NCI-H2227 (cell line): Measurements from ENCODE around the gene RNF169.
"Not testable (repeated sequence)": the region's sequence is repeated elsewhere in the genome, so short reads cannot be mapped to it uniquely, and the experiment has no call there.

Experiments
- DNase-seq: peaks from one replicate; lab custom pipeline; 2025; ENCODE audit not compliant: unreplicated experiment; lab: John Stamatoyannopoulos, UW

The RNF169 gene

GRCh38 chr11:74729397-74729796, 19.3 kb upstream of the RNF169 start:
- no peak for DNase-seq

GRCh38 chr11:74730571-74731260, 17.9 kb upstream of the RNF169 start:
- DNase-seq = no peak

DNA sequence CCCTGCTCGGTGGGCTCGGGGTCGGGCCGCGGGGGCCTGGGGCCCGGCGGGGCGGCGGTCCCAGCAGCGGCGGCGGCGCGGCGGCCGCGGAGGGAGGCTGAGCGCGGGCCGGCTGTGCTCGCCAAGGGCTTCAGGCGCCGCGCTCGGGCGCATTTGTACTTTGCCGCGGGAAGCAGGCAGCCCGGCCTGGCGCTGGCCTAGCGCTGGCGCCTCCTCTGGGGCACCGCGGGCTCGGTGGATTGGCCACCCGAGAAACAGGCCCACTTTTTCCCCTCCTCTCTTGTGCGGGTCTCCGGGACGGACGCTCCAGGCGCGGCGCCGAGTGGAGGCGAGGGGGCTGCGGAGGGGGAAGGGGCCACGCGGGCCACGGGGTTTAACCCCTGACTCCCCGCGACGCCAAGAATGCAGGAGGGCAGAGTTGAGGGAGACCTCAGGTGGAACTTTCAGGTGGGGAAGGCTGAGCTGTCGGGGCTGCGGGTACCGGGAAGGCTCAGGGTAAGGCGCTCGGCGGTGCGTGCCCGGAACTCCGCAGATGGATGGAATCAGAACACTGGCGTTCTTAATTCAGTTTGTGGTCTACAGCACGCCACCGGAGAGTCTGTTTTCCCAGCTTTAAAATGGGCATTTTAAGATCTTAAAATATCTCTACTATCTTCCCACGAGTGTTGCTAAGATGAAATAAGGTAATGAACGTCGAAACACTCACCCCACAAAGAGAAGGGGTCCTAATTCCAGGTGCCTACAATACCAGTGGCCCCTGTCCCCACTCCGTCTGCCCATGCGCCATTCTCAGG, 17.2 kb upstream of the RNF169 start, which contains the start of gene CHRDL2:
TSS of gene CHRDL2 (minus strand) at position 126 of the 794 bp plus-strand sequence. CDS start 538 bp downstream, outside the sequence.
- peak; percentile 58 for DNase-seq

DNA sequence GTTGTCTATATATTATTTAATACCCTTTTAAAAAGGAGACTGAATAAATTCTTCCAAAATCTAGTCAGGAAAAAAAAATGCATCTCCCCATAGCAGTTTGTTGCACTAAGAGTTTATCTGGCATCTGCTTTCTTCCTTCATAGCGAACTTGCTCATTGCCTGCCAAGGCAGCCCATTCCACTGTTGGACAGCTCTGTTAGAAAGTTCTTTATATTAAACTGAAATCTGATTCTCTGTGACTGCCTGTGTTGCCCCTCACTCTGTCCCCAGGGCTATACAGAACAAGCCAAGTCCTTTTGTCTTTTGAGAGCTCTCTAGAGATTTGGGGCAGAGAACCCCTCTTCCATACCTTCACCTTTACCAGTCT, 14.1 kb upstream of the RNF169 start:
- DNase-seq = no peak

DNA sequence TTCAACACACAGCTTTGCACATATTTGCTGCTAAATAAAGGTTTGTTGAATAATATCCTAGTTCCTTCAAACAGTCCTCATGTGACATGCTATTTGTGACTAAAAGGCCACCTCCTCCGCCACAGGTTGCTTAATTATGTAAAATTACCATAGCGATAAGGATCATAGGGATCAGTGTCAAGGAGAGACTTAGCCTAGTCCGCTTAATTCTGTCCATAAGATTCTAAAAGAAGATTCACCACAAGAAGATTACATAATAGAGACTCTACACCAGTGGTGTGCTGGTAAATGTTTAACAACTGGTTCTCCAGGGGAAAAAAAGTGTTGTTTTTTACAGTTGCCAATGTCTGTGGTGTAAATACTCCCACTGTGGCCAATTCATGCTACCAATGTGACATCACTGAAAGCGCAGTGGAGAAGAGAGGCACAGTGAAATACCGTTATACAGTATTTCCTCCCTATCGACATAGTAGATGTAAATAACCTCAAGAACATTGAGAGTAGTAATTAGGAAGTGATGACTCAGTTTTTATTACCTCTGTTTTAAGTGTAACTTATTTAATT, 13.2 kb upstream of the RNF169 start:
- no peak for DNase-seq

GRCh38 chr11:74736031-74736430, 12.6 kb upstream of the RNF169 start:
- DNase-seq = no peak

DNA sequence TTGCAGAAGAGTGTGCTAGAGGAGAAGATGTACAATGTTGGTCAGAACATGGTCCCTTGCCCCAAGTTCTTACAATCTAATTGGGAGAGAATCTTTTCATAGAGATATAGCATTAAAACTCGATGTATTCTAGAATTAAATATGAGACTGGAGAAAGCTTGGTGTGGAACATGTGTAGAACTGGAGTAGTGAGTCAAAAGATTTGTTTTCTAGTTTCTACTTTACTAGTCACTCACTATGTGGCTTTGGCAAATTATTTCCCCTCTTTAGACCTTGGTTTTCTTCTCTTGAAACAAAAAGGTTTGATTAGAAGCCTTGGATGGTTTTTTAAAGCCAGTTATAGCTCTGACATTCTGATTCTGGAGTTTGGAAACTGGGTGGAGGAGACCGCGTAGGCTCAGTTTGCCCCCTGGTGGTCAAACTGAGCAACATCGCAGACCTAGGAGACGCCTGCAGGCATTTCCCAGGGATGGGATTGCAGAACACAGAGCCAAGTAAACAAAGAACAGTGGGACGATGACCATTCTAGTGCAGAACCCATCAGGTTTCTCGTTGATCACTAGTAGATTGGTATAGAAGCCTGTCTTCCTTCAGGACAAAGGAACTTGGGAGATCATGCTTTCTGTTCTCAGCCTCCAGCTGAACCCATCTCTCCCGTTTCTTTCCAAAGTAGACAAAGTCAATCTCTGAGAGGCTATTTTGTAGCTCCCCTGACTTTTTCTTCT, 8.9 kb upstream of the RNF169 start:
- DNase-seq = peak; percentile 76

- DNase-seq = no peak
These were observed 6.6 kb upstream of the RNF169 start for GRCh38 chr11:74742070-74742469.

DNA sequence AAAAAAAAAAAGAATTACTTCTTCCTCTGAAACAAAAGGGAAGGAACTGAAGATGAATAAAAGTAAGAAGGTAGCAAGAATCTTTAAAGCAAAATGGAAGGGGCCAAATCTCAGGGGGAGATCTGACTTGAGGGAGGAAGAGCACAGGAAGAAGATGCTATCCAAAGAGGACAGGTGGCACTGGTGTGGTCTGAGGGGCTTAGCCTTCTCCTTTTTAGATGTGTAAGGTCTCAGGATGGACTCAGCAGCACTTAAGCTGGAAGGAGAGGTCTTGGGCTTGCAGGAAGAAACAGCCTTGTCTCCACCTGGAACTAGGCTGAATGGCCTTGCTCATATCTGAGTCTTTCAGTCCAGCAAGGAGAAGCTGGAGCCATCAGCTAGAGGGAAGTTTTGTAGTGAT, 5.0 kb upstream of the RNF169 start:
- DNase-seq = no peak

GRCh38 chr11:74744277-74744676, 4.4 kb upstream of the RNF169 start:
- no peak for DNase-seq

DNA sequence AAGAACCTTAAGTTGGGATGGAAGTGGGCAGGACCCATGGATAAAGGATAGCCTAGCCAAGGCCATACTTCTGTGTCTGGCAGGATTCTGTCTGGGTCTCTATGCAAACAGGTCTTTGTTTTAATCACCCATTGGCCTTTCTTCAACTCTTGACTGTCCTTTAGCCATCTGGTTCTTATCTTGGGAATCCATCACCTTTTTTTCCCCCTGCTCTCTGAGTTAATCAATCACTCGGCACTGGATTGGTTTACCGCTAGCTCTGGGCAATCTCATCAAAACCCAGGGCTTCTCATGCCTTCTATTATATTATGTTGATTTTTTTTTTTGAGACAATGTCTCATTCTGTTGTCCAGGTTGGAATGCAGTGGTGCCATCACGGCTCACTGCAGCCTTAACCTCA, 1.8 kb upstream of the RNF169 start:
- no peak for DNase-seq

DNA sequence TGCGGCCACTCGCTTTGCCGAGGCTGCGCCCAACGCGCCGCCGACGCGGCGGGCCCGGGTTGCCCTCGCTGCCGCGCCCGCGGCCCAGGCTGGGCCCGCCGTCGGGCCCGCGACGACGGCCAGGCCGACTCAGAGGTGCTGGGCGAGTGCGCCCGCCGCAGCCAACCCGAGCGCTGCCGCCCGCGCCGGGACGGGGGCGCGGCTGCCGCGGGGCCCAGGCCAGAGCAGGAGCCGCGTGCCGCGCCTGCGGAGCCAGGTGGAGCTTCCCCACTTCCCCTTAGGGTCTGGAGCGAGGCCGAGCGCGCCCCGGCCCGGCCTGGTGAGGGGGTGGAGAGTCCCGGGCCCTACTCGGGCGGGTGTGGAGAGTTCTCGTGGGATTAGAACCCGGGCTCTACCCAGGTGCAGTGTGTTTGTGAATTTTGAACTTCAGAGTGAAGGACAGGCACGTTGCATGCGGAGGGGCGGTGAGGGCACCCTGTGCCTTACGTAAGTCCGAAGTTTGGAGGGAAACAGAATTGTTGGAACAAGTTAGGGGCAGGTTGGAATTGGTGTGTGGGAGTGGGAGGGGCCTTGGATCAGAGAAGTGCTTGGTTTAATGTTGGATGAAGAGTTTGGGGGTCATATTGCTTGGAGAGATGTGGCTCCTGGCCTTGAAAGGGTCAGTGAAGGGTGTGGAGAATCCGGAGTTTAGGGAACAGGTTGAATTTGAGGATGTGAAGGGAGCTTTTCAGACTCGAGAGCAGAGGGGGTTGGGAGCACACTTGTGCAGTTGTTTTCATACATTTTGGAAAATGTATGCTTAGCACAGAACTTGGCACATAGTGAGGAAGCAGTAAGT, 697 bp downstream of the RNF169 start:
- DNase-seq = peak; percentile 66

- DNase-seq = no peak
These were observed 1.3 kb downstream of the RNF169 start for GRCh38 chr11:74749965-74750296.

GRCh38 chr11:74750598-74750997, 1.9 kb downstream of the RNF169 start:
- not testable (repeated sequence) for DNase-seq

DNA sequence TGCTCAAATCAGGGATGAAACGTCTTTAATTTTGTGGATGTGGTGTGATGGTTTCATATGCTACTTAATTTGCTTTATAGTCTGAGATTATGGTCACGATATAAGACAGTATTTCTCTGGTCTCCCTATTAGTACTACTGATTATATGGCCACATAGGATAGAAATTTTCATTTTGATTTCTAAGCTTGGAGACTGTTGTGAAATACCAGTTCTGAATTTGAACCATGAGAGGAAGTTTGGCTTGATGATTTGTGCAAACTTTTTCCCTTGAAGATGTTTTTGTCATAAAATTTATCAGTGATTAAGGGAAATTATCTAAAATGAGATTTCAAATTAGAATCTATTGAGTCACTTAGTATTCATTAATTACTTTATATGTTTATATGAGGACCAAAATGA, 2.7 kb downstream of the RNF169 start:
- no peak for DNase-seq

DNA sequence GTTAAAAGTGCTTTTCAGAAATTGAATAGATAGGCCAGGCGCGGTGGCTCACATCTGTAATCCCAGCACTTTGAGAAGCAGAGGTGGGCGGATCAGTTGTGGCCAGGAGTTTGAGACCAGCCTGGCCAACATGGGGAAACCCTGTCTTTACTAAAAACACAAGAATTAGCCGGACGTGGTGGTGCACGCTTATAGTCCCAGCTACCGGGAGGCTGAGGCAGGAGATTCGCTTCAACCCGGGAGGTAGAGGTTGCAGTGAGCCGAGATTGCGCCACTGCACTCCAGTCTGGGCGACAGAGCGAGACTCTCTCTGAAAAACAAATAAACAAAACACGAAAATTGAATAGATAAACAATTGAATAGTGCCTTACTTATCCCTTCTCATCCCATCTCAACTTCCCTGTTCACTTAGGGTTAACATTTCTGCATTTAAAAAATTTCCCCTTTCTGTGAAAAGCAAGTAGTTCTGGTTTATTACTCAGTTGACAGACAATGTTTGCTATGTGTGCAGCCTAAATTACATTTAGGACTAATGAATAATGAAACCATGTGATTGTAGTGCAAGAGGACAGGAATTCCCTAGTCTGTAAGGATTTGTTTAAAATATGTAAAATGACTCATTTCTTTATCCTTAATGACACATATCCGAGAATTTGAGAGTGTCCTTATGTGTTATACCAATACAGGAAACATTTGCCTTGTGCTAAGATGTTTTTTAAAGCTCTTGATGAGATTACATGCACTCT, 6.0 kb downstream of the RNF169 start:
- DNase-seq = no peak

DNA sequence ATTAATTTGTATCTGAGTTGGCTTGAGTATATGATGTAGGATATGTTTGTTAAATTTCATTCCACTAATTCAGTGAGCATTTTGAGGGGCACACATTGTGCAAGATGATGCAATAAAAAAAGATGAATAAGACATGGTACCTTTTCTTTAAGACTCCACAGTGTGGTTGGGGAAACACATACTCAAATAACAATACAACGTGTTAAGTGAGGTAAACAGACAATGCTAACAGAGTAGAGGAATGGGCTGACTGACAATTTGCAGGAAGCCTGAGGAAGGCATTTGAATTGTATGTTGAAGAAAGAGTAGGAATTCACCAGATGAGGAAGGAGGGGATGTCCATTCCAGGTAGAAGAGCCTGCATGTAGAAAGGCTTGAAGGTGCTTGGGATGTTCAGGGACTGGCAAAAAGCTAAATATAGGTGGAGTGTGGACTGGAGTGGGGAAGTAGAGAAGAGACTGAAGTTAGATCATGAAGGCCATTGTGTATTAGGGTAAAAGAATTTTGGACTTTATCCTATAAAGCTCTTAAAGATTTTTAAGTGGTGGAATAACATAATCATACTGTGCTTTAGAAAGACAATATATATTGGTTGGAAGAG, 6.8 kb downstream of the RNF169 start:
- DNase-seq = no peak

- no peak for DNase-seq
These were observed 7.9 kb downstream of the RNF169 start for GRCh38 chr11:74756571-74756970.

DNA sequence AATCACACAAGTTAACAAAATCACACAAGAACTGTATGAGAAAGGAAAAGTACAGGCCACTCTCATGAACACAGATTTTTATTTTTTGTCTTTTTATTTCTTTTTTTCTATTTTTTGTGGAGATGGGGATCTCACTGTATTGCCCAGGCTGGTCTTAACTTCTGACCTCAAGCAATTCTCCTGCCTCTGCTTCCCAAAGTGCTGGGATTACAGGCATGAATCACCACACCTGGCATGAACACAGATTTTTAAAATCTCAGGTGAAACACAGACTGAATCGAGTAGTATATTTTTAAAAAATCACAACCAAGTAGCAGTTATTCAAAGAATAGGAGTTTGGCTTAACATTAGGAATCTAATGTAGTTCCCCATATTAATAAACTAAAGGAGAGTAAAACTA, 18.3 kb downstream of the RNF169 start:
- DNase-seq = no peak
